Mesenchymal stem cell (in vitro differentiated cells and primary cell): ENCODE data around the gene PITPNC1.
"Not testable (repeated sequence)": the region's sequence is repeated elsewhere in the genome, so short reads cannot be mapped to it uniquely, and the experiment has no call there.

Experiments
- DNase-seq: peaks from one replicate; pipeline ENCODE4 v3.0.0-alpha.2; 2013
- H2AFZ ChIP-seq: one replicate; pipeline ENCODE4 v1.6.1; 2013; ENCODE audit warnings: low read depth, mild to moderate bottlenecking, control low read depth, inconsistent platforms, low read length, moderate library complexity
- H2AK5ac ChIP-seq: 2 replicates; pipeline ENCODE4 v1.6.1; 2013; ENCODE audit warnings: low read length, moderate library complexity, mild to moderate bottlenecking, inconsistent platforms; ENCODE audit not compliant: severe bottlenecking
- H2BK120ac ChIP-seq: one replicate; pipeline ENCODE4 v1.6.1; 2013; ENCODE audit warnings: low read depth, mild to moderate bottlenecking, inconsistent platforms, low read length, moderate library complexity
- H2BK12ac ChIP-seq, 2 experiments: one replicate each; pipeline ENCODE4 v1.6.1; 2013; ENCODE audit warnings: inconsistent platforms in 2 of 2, low read length in 2 of 2, mild to moderate bottlenecking in 2 of 2, moderate library complexity in 2 of 2, control low read depth in 1 of 2
- H2BK15ac ChIP-seq: one replicate; pipeline ENCODE4 v1.6.1; 2013; ENCODE audit warnings: mild to moderate bottlenecking, low read depth, inconsistent platforms; ENCODE audit not compliant: poor library complexity, severe bottlenecking
- H2BK5ac ChIP-seq: 2 replicates; pipeline ENCODE4 v1.6.1; 2013; ENCODE audit warnings: low read depth, mild to moderate bottlenecking, low read length, control low read depth, inconsistent platforms; ENCODE audit not compliant: poor library complexity, severe bottlenecking
- H3K14ac ChIP-seq, 2 experiments: one replicate each; pipeline ENCODE4 v1.6.1; 2013; ENCODE audit warnings: inconsistent platforms in 2 of 2, low read length in 2 of 2, control low read depth in 1 of 2, mild to moderate bottlenecking in 1 of 2, moderate library complexity in 1 of 2
- H3K18ac ChIP-seq, 2 experiments: one replicate each; pipeline ENCODE4 v1.6.1; 2013; ENCODE audit warnings: inconsistent platforms in 2 of 2, low read length in 2 of 2, control low read depth in 1 of 2, low read depth in 1 of 2, mild to moderate bottlenecking in 1 of 2
- H3K23ac ChIP-seq, 2 experiments: one replicate each; pipeline ENCODE4 v1.6.1; 2013; ENCODE audit warnings: inconsistent platforms in 2 of 2, low read length in 2 of 2, mild to moderate bottlenecking in 2 of 2, moderate library complexity in 2 of 2, control low read depth in 1 of 2
- H3K27ac ChIP-seq: 2 replicates; pipeline ENCODE4 v1.5.1; 2013; ENCODE audit warnings: mild to moderate bottlenecking, moderate library complexity, low read length, control low read depth, inconsistent platforms; ENCODE audit not compliant: poor library complexity, severe bottlenecking
- H3K27me3 ChIP-seq, 2 experiments: 2 replicates each; pipeline versions ENCODE4 v1.6.1 to v1.7.0; 2013; ENCODE audit warnings: low read length in 2 of 2, mild to moderate bottlenecking in 2 of 2, moderate library complexity in 2 of 2, control low read depth in 1 of 2, inconsistent platforms in 1 of 2; ENCODE audit not compliant: control insufficient read depth in 1 of 2, insufficient read depth in 1 of 2
- H3K36me3 ChIP-seq, 2 experiments: 2 replicates each; pipeline versions ENCODE4 v1.6.1 to v1.7.0; 2013; ENCODE audit warnings: low read length in 2 of 2, control low read depth in 1 of 2, inconsistent platforms in 1 of 2, low read depth in 1 of 2, mild to moderate bottlenecking in 1 of 2; ENCODE audit not compliant: insufficient read depth in 2 of 2, control insufficient read depth in 1 of 2
- H3K4ac ChIP-seq, 2 experiments: one replicate each; pipeline ENCODE4 v1.6.1; 2013; ENCODE audit warnings: inconsistent platforms in 2 of 2, low read length in 2 of 2, mild to moderate bottlenecking in 2 of 2, moderate library complexity in 2 of 2, control low read depth in 1 of 2, low read depth in 1 of 2
- H3K4me1 ChIP-seq: 2 replicates; pipeline ENCODE4 v1.6.1; 2013; ENCODE audit warnings: low read depth, low read length, control low read depth; ENCODE audit not compliant: control insufficient read depth, insufficient read depth
- H3K4me2 ChIP-seq: 2 replicates; pipeline ENCODE4 v1.6.1; 2013; ENCODE audit warnings: low read length, mild to moderate bottlenecking, inconsistent platforms; ENCODE audit not compliant: poor library complexity, severe bottlenecking
- H3K4me3 ChIP-seq, 2 experiments: 2 replicates each; pipeline versions ENCODE4 v1.5.1 to v1.7.0; 2013; ENCODE audit warnings: low read length in 2 of 2, mild to moderate bottlenecking in 2 of 2, control low read depth in 1 of 2, low read depth in 1 of 2; ENCODE audit not compliant: insufficient read depth in 1 of 2
- H3K79me1 ChIP-seq: replicated peaks from 2 replicates; pipeline ENCODE4 v1.6.1; 2013; ENCODE audit warnings: mild to moderate bottlenecking, control low read depth, low read length, inconsistent platforms; ENCODE audit not compliant: poor library complexity, severe bottlenecking
- H3K9ac ChIP-seq: 2 replicates; pipeline ENCODE4 v1.7.0; 2013; ENCODE audit warnings: mild to moderate bottlenecking, low read length, moderate library complexity
- H3K9me3 ChIP-seq: 2 replicates; pipeline ENCODE4 v1.7.0; 2013; ENCODE audit warnings: mild to moderate bottlenecking, low read length; ENCODE audit not compliant: control insufficient read depth
- H4K8ac ChIP-seq: one replicate; pipeline ENCODE4 v1.6.1; 2013; ENCODE audit warnings: inconsistent platforms, mild to moderate bottlenecking, low read length, moderate library complexity
- H4K91ac ChIP-seq: one replicate; pipeline ENCODE4 v1.6.1; 2013; ENCODE audit warnings: mild to moderate bottlenecking, low read length, inconsistent platforms
- WGBS: methylation state at CpG from one replicate; pipeline ENCODE4 v1.1.7; 2013; ENCODE audit warnings: mixed read lengths; 5-methylcytosine and 5-hydroxymethylcytosine counted together

Gene PITPNC1

DNA sequence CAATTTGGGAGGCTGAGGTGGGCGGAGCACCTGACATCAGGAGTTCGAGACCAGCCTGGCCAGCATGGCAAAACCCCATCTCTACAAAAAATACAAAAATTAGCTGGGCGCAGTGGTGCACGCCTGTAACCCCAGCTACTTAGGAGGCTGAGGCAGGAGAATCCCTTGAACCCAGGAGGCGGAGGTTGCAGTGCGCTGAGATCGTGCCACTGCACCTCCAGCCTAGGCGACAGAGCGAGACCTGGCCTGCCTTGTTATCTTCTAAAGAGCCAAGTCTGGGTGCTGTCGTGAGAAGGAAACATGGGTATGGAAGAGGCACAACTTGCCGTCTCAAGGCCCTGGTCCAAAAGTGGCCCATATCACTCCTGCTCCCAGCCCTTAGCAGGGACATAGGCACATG lies 103.9 kb downstream of the PITPNC1 start:
- not testable (repeated sequence) for H4K91ac ChIP-seq, H3K9me3 ChIP-seq, H2AK5ac ChIP-seq, H2BK5ac ChIP-seq, H3K36me3 ChIP-seq, H3K9ac ChIP-seq, H3K4me3 ChIP-seq, H3K23ac ChIP-seq, H4K8ac ChIP-seq, H2BK15ac ChIP-seq, H2AFZ ChIP-seq, DNase-seq, H3K4me1 ChIP-seq, H3K4me2 ChIP-seq, H2BK120ac ChIP-seq, H3K27me3 ChIP-seq, H3K27ac ChIP-seq
- H3K18ac ChIP-seq: peak overlapping the region in 1 of 2 experiments; percentile 77
- WGBS: 97% methylated on average over 11 of the region's 11 CpGs
- H3K4ac ChIP-seq: peak overlapping the region in 1 of 2 experiments; percentile 20
- peaks cover 16% of the 10 kb centered on the region for H3K79me1 ChIP-seq
- H3K14ac ChIP-seq: peak overlapping the region in 1 of 2 experiments; percentile 83
- peak overlapping the region in 1 of 2 experiments; percentile 55 for H2BK12ac ChIP-seq

DNA sequence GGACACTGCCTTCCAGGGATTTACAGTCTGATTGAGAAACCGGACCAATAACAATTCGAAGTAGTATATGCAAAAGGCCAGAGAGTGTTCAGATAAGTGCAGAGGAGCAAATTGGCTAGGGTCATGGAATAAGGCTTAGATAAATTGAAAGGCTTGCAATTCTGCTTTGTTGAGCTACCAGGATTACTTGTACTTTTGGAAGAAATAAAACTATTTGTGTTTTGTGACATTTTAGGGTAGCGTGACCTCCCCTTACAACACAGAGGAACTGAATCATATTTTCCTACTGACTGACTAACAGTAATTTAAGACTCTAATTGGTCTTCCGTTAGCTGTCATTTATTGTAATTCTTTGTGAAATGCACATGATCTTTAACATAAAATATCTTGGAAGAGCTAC lies 104.7 kb downstream of the PITPNC1 start:
- Histone ChIP-seq H3K9ac (peak overlapping the region; percentile 31), H3K27ac (no peak overlapping the region), H2AFZ (no peak overlapping the region), H3K4me3 (no peak overlapping the region), H2BK120ac (no peak overlapping the region), H3K14ac (no peak overlapping the region), H3K4ac (no peak overlapping the region), H4K8ac (no peak overlapping the region), H3K4me2 (no peak overlapping the region), H3K4me1 (peaks cover 3% of the 10 kb centered on the region), H4K91ac (no peak overlapping the region), H3K79me1 (peaks cover 18% of the 10 kb centered on the region), H3K18ac (no peak overlapping the region), H3K36me3 (no peaks in the 10 kb centered on the region), H3K9me3 (no peaks in the 10 kb centered on the region), H2BK15ac (no peak overlapping the region), H2BK12ac (no peak overlapping the region), H3K27me3 (no peaks in the 10 kb centered on the region), H2BK5ac (no peak overlapping the region), H3K23ac (no peak overlapping the region), H2AK5ac (no peak overlapping the region)
- peak; percentile 49 for DNase-seq
- WGBS: 88% methylated on average over 2 of the region's 4 CpGs

DNA sequence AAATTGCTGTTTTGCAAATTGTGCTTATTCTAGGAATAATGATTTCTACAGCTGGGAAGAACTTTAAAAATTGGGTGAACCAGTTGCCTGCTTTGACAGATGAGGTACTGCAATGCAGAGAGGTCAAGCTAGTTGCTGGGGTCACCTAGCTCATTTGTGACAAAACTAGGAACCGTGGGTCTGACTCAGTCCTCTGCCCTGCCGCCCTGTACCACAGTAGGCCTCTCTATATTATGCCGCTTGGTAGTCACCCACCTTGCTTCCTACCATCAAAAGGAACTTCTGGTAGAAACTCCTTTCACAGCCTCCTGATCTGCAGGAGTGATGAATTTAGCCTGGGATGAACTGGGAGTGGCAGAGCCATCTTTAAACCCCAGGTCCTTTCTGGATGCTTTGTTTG lies 105.7 kb downstream of the PITPNC1 start:
- H2BK12ac ChIP-seq: no peak overlapping the region
- no peak overlapping the region for H2BK5ac ChIP-seq
- no peaks in the 10 kb centered on the region for H3K9me3 ChIP-seq
- H3K23ac ChIP-seq: no peak overlapping the region
- H3K4me2 ChIP-seq: no peak overlapping the region
- no peaks in the 10 kb centered on the region for H3K27me3 ChIP-seq
- 73% methylated on average over 3 of the region's 3 CpGs for WGBS
- H3K4ac ChIP-seq: no peak overlapping the region
- no peak overlapping the region for H2AK5ac ChIP-seq
- H3K36me3 ChIP-seq: no peaks in the 10 kb centered on the region
- H2AFZ ChIP-seq: no peak overlapping the region
- no peak overlapping the region for H3K27ac ChIP-seq
- H3K4me1 ChIP-seq: peaks cover 2% of the 10 kb centered on the region
- H3K18ac ChIP-seq: no peak overlapping the region
- H3K4me3 ChIP-seq: no peak overlapping the region
- H3K9ac ChIP-seq: no peak overlapping the region
- peaks cover 18% of the 10 kb centered on the region for H3K79me1 ChIP-seq
- no peak overlapping the region for H4K8ac ChIP-seq
- no peak overlapping the region for H2BK15ac ChIP-seq
- H4K91ac ChIP-seq: no peak overlapping the region
- no peak overlapping the region for H2BK120ac ChIP-seq
- H3K14ac ChIP-seq: no peak overlapping the region
- no peak for DNase-seq

DNA sequence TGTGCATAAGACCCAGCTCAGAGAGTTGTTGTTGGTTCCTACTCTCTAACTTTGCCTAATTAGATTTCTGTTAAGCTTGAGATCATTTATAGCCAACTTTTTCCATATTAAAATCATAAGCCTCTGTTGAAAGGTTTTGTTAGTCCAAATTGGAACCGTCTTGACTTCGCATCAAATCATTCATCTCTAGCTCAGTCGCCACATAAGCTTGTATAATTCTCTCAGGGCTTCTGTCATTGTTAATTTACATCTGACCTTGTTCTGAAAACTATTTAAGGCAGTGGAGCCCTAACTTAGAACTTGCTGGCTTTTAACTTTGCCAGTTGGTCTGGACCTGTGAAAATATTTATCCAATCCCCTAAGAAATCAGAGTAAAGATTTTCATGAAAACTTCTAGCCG lies 107.2 kb downstream of the PITPNC1 start:
- H3K4me2 ChIP-seq: no peak overlapping the region
- H3K9me3 ChIP-seq: no peaks in the 10 kb centered on the region
- no peak overlapping the region for H3K14ac ChIP-seq
- no peak overlapping the region for H2BK5ac ChIP-seq
- H4K8ac ChIP-seq: no peak overlapping the region
- no peak overlapping the region for H2BK12ac ChIP-seq
- no peak overlapping the region for H2AK5ac ChIP-seq
- WGBS: 100% methylated on average over 4 of the region's 4 CpGs
- H3K4me1 ChIP-seq: peaks cover 4% of the 10 kb centered on the region
- H3K27ac ChIP-seq: no peak overlapping the region
- H3K9ac ChIP-seq: no peak overlapping the region
- no peak overlapping the region for H4K91ac ChIP-seq
- H3K36me3 ChIP-seq: no peaks in the 10 kb centered on the region
- H2AFZ ChIP-seq: no peak overlapping the region
- DNase-seq: no peak
- no peak overlapping the region for H2BK120ac ChIP-seq
- H2BK15ac ChIP-seq: no peak overlapping the region
- H3K79me1 ChIP-seq: peaks cover 23% of the 10 kb centered on the region
- H3K18ac ChIP-seq: no peak overlapping the region
- no peak overlapping the region for H3K4me3 ChIP-seq
- no peak overlapping the region for H3K4ac ChIP-seq
- H3K27me3 ChIP-seq: no peaks in the 10 kb centered on the region
- no peak overlapping the region for H3K23ac ChIP-seq
